Fibroblast of villous mesenchyme (primary cell): ENCODE data around the gene RGMA. TPM values are rescaled to one million over a fixed set of nuclear protein-coding genes. Genes with fewer than 3 reads are reported as not detected.

Source experiments
- DNase-seq: peaks from one replicate; pipeline ENCODE4 v3.0.0-alpha.2; 2010; ENCODE audit warnings: low read depth
- H3K4me3 ChIP-seq: 2 replicates; pipeline ENCODE4 v1.5.1; 2011; ENCODE audit warnings: low read depth, mild to moderate bottlenecking, low read length
- CTCF ChIP-seq: IDR thresholded peaks from 2 replicates; pipeline ENCODE4 v1.5.1; 2012; ENCODE audit warnings: low read depth, mild to moderate bottlenecking, low read length; ENCODE audit not compliant: insufficient read depth
- total RNA-seq: library from RNA; depleted of rRNA; stranded (reverse); fragments of >200 nt; gene quantifications from 2 replicates; pipeline ENCODE4 v1.2.3, GENCODE V29; 2012

Gene RGMA
- total RNA-seq, 1 donor: not detected

DNA sequence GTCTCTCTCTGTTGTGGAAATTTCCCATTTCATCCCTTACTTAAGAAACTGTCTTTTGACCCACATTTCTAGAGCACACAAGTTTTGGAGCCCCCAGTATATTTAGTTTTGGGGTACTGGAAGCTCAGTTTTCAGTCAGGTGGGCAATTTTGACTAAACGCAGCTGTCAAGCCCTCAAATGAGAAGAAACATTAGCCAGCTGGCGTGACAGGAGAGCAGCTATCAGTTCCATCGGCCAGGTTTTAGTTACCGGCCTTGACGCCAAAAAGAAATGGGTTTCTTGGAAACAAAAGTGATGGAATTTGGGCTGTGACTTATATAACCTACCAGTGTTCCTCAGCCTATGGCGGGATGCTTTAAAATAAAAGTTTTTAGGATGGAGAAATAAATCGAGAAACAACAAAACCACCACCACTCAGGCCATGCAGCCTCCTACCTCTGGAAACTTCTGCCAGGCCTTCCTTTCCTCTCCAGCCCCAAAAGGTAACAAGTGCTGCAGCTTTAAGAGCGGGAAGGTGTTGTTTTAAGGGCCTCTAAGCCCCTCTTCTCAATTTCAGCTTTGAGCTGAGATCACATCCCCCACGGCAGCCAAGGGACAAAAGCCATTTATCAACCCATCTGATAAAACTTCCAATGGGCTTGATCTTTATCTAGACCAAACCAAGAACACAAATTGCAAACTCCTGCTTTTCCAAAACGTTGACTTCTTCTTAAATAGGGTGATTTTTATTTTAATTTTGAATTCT, 18.3 kb downstream of the RGMA start:
- no peak for DNase-seq
- TF ChIP-seq CTCF: no peak
- no peak overlapping the region for H3K4me3 ChIP-seq

DNA sequence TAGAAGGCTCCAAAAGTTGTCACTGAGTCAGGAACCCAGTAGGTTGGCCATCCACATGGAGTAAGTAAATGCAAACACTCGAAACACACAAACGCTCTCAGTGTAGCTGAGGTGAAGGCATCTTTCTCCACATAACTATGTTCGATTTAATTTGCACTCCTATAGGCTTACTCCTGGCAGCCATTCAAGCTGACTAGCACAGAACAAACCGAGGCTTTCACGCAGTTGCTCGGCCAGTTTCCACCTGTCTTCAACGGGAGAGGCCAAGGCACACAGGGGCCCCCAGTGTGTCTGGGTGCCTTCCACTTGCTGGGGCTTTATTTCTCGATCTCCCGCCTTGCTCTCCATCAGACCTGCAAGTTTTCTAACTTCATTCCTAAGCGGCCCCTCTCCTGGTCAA, 18.9 kb downstream of the RGMA start:
- no peak for TF ChIP-seq CTCF
- H3K4me3 ChIP-seq: no peak overlapping the region
- DNase-seq: no peak

DNA sequence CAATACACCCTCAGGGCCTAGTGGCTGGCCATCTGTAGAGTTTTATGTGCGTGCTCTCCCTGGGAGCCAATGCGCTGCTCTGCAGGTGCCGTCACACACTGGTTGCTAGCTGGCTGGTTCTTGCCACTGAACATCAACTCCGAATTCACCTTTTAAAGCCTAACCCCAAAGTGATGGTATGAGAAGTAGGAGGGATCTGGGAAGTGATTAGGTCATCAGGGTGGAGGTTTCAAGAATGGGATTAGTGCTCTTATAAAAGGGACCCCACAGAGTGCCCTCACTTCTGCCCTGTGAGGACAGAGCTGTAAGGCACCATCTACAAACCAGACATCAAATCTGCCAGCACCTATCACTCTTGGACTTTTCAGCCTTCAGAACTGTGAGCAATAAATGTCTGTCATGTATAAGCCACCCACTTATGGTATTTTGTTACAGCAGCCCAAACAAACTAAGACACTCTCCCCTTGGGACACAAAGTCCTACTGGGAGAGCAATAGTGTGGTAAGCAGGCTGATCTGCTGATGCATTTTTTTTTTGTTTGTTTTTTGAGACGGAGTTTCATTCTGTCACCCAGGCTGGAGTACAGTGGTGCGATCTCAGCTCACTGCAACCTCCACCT, 20.3 kb downstream of the RGMA start:
- no peak overlapping the region for H3K4me3 ChIP-seq
- no peak for TF ChIP-seq CTCF
- no peak for DNase-seq

GRCh38 chr15:93067649-93068085, 21.3 kb downstream of the RGMA start:
- no peak for TF ChIP-seq CTCF
- DNase-seq: no peak

GRCh38 chr15:93066834-93067648, 22.0 kb downstream of the RGMA start:
- no peak for DNase-seq
- no peak for TF ChIP-seq CTCF
- H3K4me3 ChIP-seq: no peak overlapping the region

More at GRCh38 chr15:93067649-93068085, 21.3 kb downstream of the RGMA start:
- H3K4me3 ChIP-seq: no peak overlapping the region

DNA sequence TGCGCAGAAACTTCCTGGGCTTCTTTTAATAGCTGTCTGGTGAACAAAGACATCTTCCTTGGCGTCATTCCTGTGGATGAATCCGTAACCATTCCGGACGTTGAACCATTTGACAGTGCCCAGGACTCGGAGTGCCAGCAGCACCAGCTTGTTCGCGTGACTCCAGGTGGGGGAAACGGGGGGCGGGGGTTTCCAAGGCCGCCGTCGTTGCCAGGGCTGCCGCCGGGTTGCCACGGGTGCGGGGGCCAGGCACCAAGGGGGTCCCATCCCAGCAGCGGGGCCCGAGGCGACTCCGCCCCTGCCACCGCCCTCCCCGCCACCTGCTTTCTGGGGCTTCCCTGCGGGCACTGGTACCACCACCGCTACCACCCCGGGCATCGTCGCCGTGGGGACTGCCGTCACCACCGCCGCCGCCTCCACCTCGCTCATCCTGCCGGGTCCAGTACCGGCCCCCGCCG, 22.8 kb downstream of the RGMA start:
- DNase-seq: no peak
- no peak for TF ChIP-seq CTCF

More for the DNA sequence above, 22.8 kb downstream of the RGMA start:
- no peak overlapping the region for H3K4me3 ChIP-seq
